GM12878 (cell line): ENCODE measurements around the gene KRTAP10-2. TPM values are rescaled to one million over a fixed set of nuclear protein-coding genes. Genes with fewer than 3 reads are reported as not detected.

ENCODE experiments used
- ATAC-seq: fragments of 200-7000 bp; cut with Tn5 transposase; 3 replicates; pipeline ENCODE4 v1.9.1; 2020; ENCODE audit warnings: mild to moderate bottlenecking, moderate library complexity
- BruUV-seq: library from RNA; stranded (reverse); fragments of 400-500 nt; replicated peaks from 2 replicates; lab custom pipeline; 2021; lab: Mats Ljungman, UMichigan
- CTCF ChIA-PET: fragments of 300-600 bp; sonication (Branson Sonifier 250); formaldehyde crosslinking; extraction: SDS; loops from one replicate; lab custom pipeline; 2021; ENCODE audit warnings: inconsistent platforms; lab: Yijun Ruan, JAX
- POLR2A ChIA-PET: fragments of 350-600 bp; formaldehyde crosslinking; extraction: SDS; loops from one replicate; lab custom pipeline; 2021; ENCODE audit warnings: inconsistent platforms; lab: Charles Lee
- RAD21 ChIA-PET: fragments of 300-600 bp; sonication (Branson Sonifier 250); formaldehyde crosslinking; loops from one replicate; lab custom pipeline; 2023; ENCODE audit warnings: antibody characterized with exemption; ENCODE audit not compliant: unreplicated experiment; lab: Charles Lee
- SMC1A ChIA-PET: fragments of 300-600 bp; sonication (Branson Sonifier 250); formaldehyde crosslinking; loops from one replicate; lab custom pipeline; 2023; ENCODE audit not compliant: unreplicated experiment, uncharacterized antibody; lab: Charles Lee
- DNase-seq: peaks from one replicate; pipeline ENCODE4 v3.0.0-alpha.2; 2011; ENCODE audit warnings: low read depth, low spot score
- FAIRE-seq: peaks from 3 replicates; lab custom pipeline; 2011; peaks lifted over from hg19 to GRCh38; lab: Jason Lieb, UNC
- H2AFZ ChIP-seq: 2 replicates; pipeline ENCODE4 v1.6.0; 2011; ENCODE audit warnings: low read depth, low read length, control low read depth; ENCODE audit not compliant: control insufficient read depth
- H3K27ac ChIP-seq: 2 replicates; pipeline ENCODE4 v1.5.1; 2011; ENCODE audit warnings: control low read depth; ENCODE audit not compliant: control insufficient read depth, insufficient read depth
- H3K27me3 ChIP-seq, 2 experiments: replicated peaks in 1 of 2; 2 replicates each; pipeline versions ENCODE4 v1.6.0 to v1.6.1; 2011; ENCODE audit warnings: low read length in 1 of 2; ENCODE audit not compliant: control insufficient read depth in 2 of 2, insufficient read depth in 2 of 2
- H3K36me3 ChIP-seq, 2 experiments: 2 replicates each; pipeline ENCODE4 v1.5.1; 2011; ENCODE audit warnings: low read length in 1 of 2; ENCODE audit not compliant: control insufficient read depth in 2 of 2, insufficient read depth in 2 of 2
- H3K4me1 ChIP-seq: 2 replicates; pipeline ENCODE4 v1.6.1; 2011; ENCODE audit warnings: mild to moderate bottlenecking, low read length, moderate library complexity, mixed read lengths; ENCODE audit not compliant: control insufficient read depth, insufficient read depth
- H3K4me2 ChIP-seq: 2 replicates; pipeline ENCODE4 v1.6.0; 2011; ENCODE audit warnings: control low read depth; ENCODE audit not compliant: control insufficient read depth, insufficient read depth
- H3K4me3 ChIP-seq: fragments of 200-600 bp; sonication (generic); 2 replicates; pipeline ENCODE4 v1.5.1; 2016
- H3K79me2 ChIP-seq: 2 replicates; pipeline ENCODE4 v1.6.0; 2011; ENCODE audit warnings: low read length; ENCODE audit not compliant: control insufficient read depth, insufficient read depth
- H3K9ac ChIP-seq: 2 replicates; pipeline ENCODE4 v1.8.0; 2011; ENCODE audit warnings: low read length, control low read depth, mixed read lengths; ENCODE audit not compliant: control insufficient read depth, insufficient read depth
- H3K9me3 ChIP-seq: replicated peaks from 3 replicates; pipeline ENCODE4 v1.5.1; 2011; ENCODE audit warnings: mild to moderate bottlenecking, low read length; ENCODE audit not compliant: control insufficient read depth, insufficient read depth
- H4K20me1 ChIP-seq: 2 replicates; pipeline ENCODE4 v1.6.0; 2011; ENCODE audit not compliant: control insufficient read depth, insufficient read depth
- BCL3 ChIP-seq: IDR thresholded peaks from 2 replicates; pipeline ENCODE4 v1.6.1; 2011; ENCODE audit warnings: borderline replicate concordance, low read depth, mild to moderate bottlenecking, moderate library complexity, low read length; ENCODE audit not compliant: insufficient read depth, poor library complexity, severe bottlenecking
- BRCA1 ChIP-seq: IDR thresholded peaks from 2 replicates; pipeline ENCODE4 v1.6.1; 2011; ENCODE audit warnings: low read depth, low read length, improper control_type of control experiment
- LARP7 ChIP-seq: fragments of 450-650 bp; IDR thresholded peaks from 2 replicates; pipeline ENCODE4 v1.6.1; 2017; ENCODE audit warnings: mild to moderate bottlenecking
- MEF2A ChIP-seq: IDR thresholded peaks from 2 replicates; pipeline ENCODE4 v1.6.1; 2011; ENCODE audit warnings: low read depth, mild to moderate bottlenecking, low read length, moderate library complexity; ENCODE audit not compliant: insufficient read depth
- NBN ChIP-seq: fragments of 450-650 bp; IDR thresholded peaks from 2 replicates; pipeline ENCODE4 v1.6.1; 2016
- PBX3 ChIP-seq: IDR thresholded peaks from 2 replicates; pipeline ENCODE4 v1.6.1; 2011; ENCODE audit warnings: mild to moderate bottlenecking, low read depth, low read length, moderate library complexity; ENCODE audit not compliant: insufficient replicate concordance
- YBX1 ChIP-seq: fragments of 450-650 bp; IDR thresholded peaks from 2 replicates; pipeline ENCODE4 v1.6.1; 2016; ENCODE audit warnings: antibody characterized with exemption
- WGBS: methylation state at CpG from one replicate; pipeline ENCODE4 v1.1.6; 2016; ENCODE audit warnings: low lambda C conversion rate; ENCODE audit not compliant: insufficient replicate concordance, insufficient coverage; ENCODE audit errors: missing lambda C conversion rate; 5-methylcytosine and 5-hydroxymethylcytosine counted together
- in situ Hi-C: fragments of 300-500 bp; cut with MboI; formaldehyde crosslinking; loops from 9 replicates; pipeline ENCODE4 v1.14.3; 2018; ENCODE audit warnings: mixed read lengths
- intact Hi-C: fragments of 100-400 bp; cut with micrococcal nuclease; formaldehyde crosslinking; loops from one replicate; pipeline ENCODE4 v1.14.2; 2022; ENCODE audit not compliant: unreplicated experiment
- polyA plus RNA-seq, 11 experiments: library from polyadenylated mRNA; depleted of rRNA in 4 of 11; unstranded in 6 of 11; stranded (reverse) in 5 of 11; fragments of >200 nt; fragmentation: Nextera tagmentation in 4 of 11; fragmentation: Illumina TruSeq in 1 of 11; extraction: Ambion mirVana in 4 of 11; extraction: Trizol in 1 of 11; gene quantifications; 1 replicate in 1 of 11; 2 replicates in 10 of 11; pipeline versions ENCODE4 v1.2.1 to v1.2.3, GENCODE V29; 2011 to 2016; ENCODE audit warnings: inconsistent platforms in 2 of 11, missing spikeins in 2 of 11, low read depth in 1 of 11
- total RNA-seq, 4 experiments: library from RNA; depleted of rRNA in 3 of 4; stranded (reverse); fragments of >200 nt in 3 of 4; fragmentation: Illumina TruSeq in 1 of 4; extraction: Trizol in 1 of 4; gene quantifications; 2 replicates each; pipeline versions ENCODE4 v1.2.1 to v1.2.3, GENCODE V29; 2013 to 2021

Gene KRTAP10-2
- total and polyA plus RNA-seq, 10 of the 15 experiments (the other 5 are each of a cell fraction or from before 2014, with no cell fraction given): not detected

- 52% methylated on average over 16 of the region's 16 CpGs for WGBS
- no peaks in the 10 kb centered on the region for H4K20me1 ChIP-seq
- no peaks in the 10 kb centered on the region for H3K36me3 ChIP-seq
- ChIA-PET CTCF (no interaction called here), RAD21 (no interaction called here), SMC1A (no interaction called here), POLR2A (no interaction called here)
- no peak for ATAC-seq
- no peak overlapping the region for H3K27ac ChIP-seq
- no peak overlapping the region for H2AFZ ChIP-seq
- no peak overlapping the region for H3K4me3 ChIP-seq
- BruUV-seq: no TSS peak
- H3K9ac ChIP-seq: no peak overlapping the region
- in situ Hi-C loops (loop anchor here (5.0 kb wide), 1 partner anchor 287 kb away; no protein-coding TSS in a partner anchor), intact Hi-C loops (no loop called here)
- DNase-seq: no peak
- no peak overlapping the region for H3K4me2 ChIP-seq
- FAIRE-seq: no peak
- H3K79me2 ChIP-seq: no peaks in the 10 kb centered on the region
- H3K27me3 ChIP-seq: no peaks in the 10 kb centered on the region; a peak in 1 of 4 replicates
- H3K9me3 ChIP-seq: no peaks in the 10 kb centered on the region
- no peak for TF ChIP-seq NBN
- TF ChIP-seq BRCA1: no peak
- no peak for TF ChIP-seq MEF2A
- TF ChIP-seq LARP7: no peak
- TF ChIP-seq BCL3: peak; percentile 63
- no peak for TF ChIP-seq YBX1
- peak; percentile 45 for TF ChIP-seq PBX3
- no peaks in the 10 kb centered on the region for H3K4me1 ChIP-seq
These were observed 45.5 kb downstream of the KRTAP10-2 start for GRCh38 chr21:44505673-44506278.
